CD4-positive, alpha-beta T cell treated with Interleukin-10 for 1 hour (primary cell): ENCODE results near the gene LPP.
A peak's percentile ranks its signal among the peaks of the same experiment; 100 is the strongest.

Experiments used
- DNase-seq: peaks from one replicate; pipeline ENCODE4 v3.0.0-alpha.2; 2020

The LPP gene

GRCh38 chr3:188341501-188341900 lies 187.5 kb downstream of the LPP start:
- no peak for DNase-seq

GRCh38 chr3:188342991-188343732 lies 189.2 kb downstream of the LPP start:
- no peak for DNase-seq

GRCh38 chr3:188343894-188344293 lies 189.9 kb downstream of the LPP start:
- no peak for DNase-seq

GRCh38 chr3:188345223-188345622 lies 191.3 kb downstream of the LPP start:
- DNase-seq = no peak

GRCh38 chr3:188348435-188349244 lies 194.7 kb downstream of the LPP start:
- no peak for DNase-seq

- no peak for DNase-seq
Observed at GRCh38 chr3:188349351-188349901, 195.5 kb downstream of the LPP start.

- no peak for DNase-seq
Observed at GRCh38 chr3:188349933-188350332, 196.0 kb downstream of the LPP start.

- DNase-seq = no peak
Observed at GRCh38 chr3:188350961-188351360, 197.0 kb downstream of the LPP start.

GRCh38 chr3:188351648-188352047 lies 197.7 kb downstream of the LPP start:
- DNase-seq = no peak

GRCh38 chr3:188352196-188352927 lies 198.4 kb downstream of the LPP start:
- no peak for DNase-seq

GRCh38 chr3:188353426-188353825 lies 199.5 kb downstream of the LPP start:
- DNase-seq = no peak

- peak; percentile 46 for DNase-seq
Observed at GRCh38 chr3:188358787-188359493, 205.0 kb downstream of the LPP start.

GRCh38 chr3:188360364-188360881 lies 206.5 kb downstream of the LPP start:
- no peak for DNase-seq

GRCh38 chr3:188361888-188362287 lies 207.9 kb downstream of the LPP start:
- DNase-seq = peak; percentile 20

- DNase-seq = peak; percentile 20
Observed at GRCh38 chr3:188362405-188362831, 208.5 kb downstream of the LPP start.

- no peak for DNase-seq
Observed at GRCh38 chr3:188365184-188365583, 211.2 kb downstream of the LPP start.

- DNase-seq = no peak
Observed at GRCh38 chr3:188365988-188366698, 212.2 kb downstream of the LPP start.

GRCh38 chr3:188367678-188368077 lies 213.7 kb downstream of the LPP start:
- DNase-seq = no peak

- no peak for DNase-seq
Observed at GRCh38 chr3:188369526-188369925, 215.6 kb downstream of the LPP start.

GRCh38 chr3:188370081-188370830 lies 216.3 kb downstream of the LPP start:
- no peak for DNase-seq

GRCh38 chr3:188378786-188379185 lies 224.8 kb downstream of the LPP start:
- no peak for DNase-seq
